CD4-positive, alpha-beta memory T cell (primary cell): ENCODE measurements around the gene ZEB2. TPM values are rescaled to one million over a fixed set of nuclear protein-coding genes. Genes with fewer than 3 reads are reported as not detected.

Experiments
- CTCF ChIA-PET: fragments of 350-600 bp; sonication (Branson Sonifier 250); formaldehyde crosslinking; loops from one replicate; lab custom pipeline; 2021; ENCODE audit warnings: inconsistent platforms; ENCODE audit not compliant: partially characterized antibody; lab: Charles Lee
- POLR2A ChIA-PET: fragments of 350-600 bp; sonication (Branson Sonifier 250); formaldehyde crosslinking; loops from one replicate; lab custom pipeline; 2021; ENCODE audit not compliant: partially characterized antibody; lab: Charles Lee
- DNase-seq, 5 donors: peaks; one replicate each; pipeline versions ENCODE4 v3.0.0 to v3.0.0-alpha.2; 2020 to 2022; ENCODE audit warnings: mixed read lengths in 1 of 5
- H3K27ac ChIP-seq: one replicate; pipeline ENCODE4 v1.7.0; 2013; ENCODE audit warnings: low read depth, low read length
- H3K27me3 ChIP-seq: 2 replicates; pipeline ENCODE4 v1.7.0; 2013; ENCODE audit warnings: mild to moderate bottlenecking, low read length, moderate library complexity; ENCODE audit not compliant: insufficient read depth
- H3K36me3 ChIP-seq: 2 replicates; pipeline ENCODE4 v1.7.0; 2013; ENCODE audit warnings: mild to moderate bottlenecking, low read length, moderate library complexity; ENCODE audit not compliant: insufficient read depth
- H3K4me1 ChIP-seq: 2 replicates; pipeline ENCODE4 v1.7.0; 2013; ENCODE audit warnings: mild to moderate bottlenecking, low read length, moderate library complexity; ENCODE audit not compliant: insufficient read depth
- H3K4me3 ChIP-seq, 2 donors: one replicate each; pipeline ENCODE4 v1.7.0; 2013; ENCODE audit warnings: low read length in 2 of 2, mild to moderate bottlenecking in 1 of 2
- H3K9me3 ChIP-seq, 2 donors: one replicate each; pipeline ENCODE4 v1.7.0; 2013; ENCODE audit warnings: low read length in 2 of 2, control low read depth in 1 of 2; ENCODE audit not compliant: control insufficient read depth in 1 of 2
- H3K27ac Mint-ChIP-seq, 7 donors: one replicate each; pipeline ENCODE4 v1.8.0; 2020 to 2021; ENCODE audit warnings: mixed read lengths in 7 of 7, mild to moderate bottlenecking in 6 of 7, inconsistent platforms in 3 of 7, moderate library complexity in 3 of 7
- H3K27me3 Mint-ChIP-seq, 2 donors: one replicate each; pipeline ENCODE4 v1.8.0; 2020 to 2021; ENCODE audit warnings: mixed read lengths in 2 of 2
- H3K36me3 Mint-ChIP-seq, 2 donors: one replicate each; pipeline ENCODE4 v1.8.0; 2020 to 2021; ENCODE audit warnings: mixed read lengths in 2 of 2, inconsistent platforms in 1 of 2, mild to moderate bottlenecking in 1 of 2
- H3K4me1 Mint-ChIP-seq, 4 donors: one replicate each; pipeline ENCODE4 v1.8.0; 2020 to 2021; ENCODE audit warnings: mixed read lengths in 4 of 4, mild to moderate bottlenecking in 1 of 4
- H3K4me3 Mint-ChIP-seq, 8 donors: one replicate each; pipeline ENCODE4 v1.8.0; 2020 to 2021; ENCODE audit warnings: mixed read lengths in 8 of 8, mild to moderate bottlenecking in 7 of 8, moderate library complexity in 6 of 8, inconsistent platforms in 3 of 8
- H3K9me3 Mint-ChIP-seq, 8 donors: one replicate each; pipeline ENCODE4 v1.8.0; 2020 to 2021; ENCODE audit warnings: mixed read lengths in 8 of 8, mild to moderate bottlenecking in 5 of 8, inconsistent platforms in 3 of 8, moderate library complexity in 1 of 8
- intact Hi-C: fragments of 100-400 bp; cut with micrococcal nuclease; formaldehyde crosslinking; loops from one replicate; pipeline ENCODE4 v1.15.1; 2023
- polyA plus RNA-seq, 2 donors: library from polyadenylated mRNA; unstranded; fragments of 300-500 nt; fragmentation: Illumina TruSeq; gene quantifications; one replicate each; pipeline ENCODE4 v1.2.3, GENCODE V29; 2021
- total RNA-seq, 2 experiments: library from RNA; stranded (reverse); gene quantifications; one replicate each; pipeline ENCODE4 v1.2.3, GENCODE V29; 2021

ZEB2 gene
- total and polyA plus RNA-seq, 4 experiments from 2014 or later: 0.83 to 5.2 (median 2.6) TPM

DNA sequence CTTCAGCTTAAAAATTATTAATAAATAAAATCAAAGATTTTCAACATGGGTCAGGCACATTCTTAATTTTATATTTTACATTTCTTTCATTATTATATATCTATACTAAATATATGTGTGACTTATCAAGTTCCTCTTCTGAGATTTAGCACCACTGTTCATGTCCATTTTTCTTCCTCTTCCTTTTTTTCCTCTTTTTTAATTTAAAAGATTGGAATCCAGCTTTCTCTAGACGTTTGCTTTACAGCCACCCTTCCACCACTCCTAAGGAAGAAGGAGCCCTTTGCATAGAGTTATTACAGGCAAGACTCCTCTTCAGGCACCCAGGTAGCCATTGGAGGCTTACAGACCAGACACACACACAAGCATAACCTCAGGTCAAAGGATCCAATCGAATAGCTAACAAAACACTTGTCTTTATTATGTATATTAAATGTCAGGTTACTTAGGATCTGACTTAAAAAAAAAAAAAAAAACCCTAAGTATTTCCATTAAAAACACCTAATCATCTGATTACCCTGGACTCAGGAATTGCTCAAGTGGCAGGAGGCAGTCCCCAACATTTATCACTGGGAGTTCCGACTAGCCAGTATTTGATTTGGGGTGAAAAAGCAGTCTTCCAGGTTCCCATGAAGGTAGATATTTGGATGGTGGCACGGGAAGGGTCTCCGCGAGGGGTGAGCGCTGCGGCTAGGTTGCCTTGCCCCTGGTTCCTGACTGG is 2.4 kb upstream of the ZEB2 start:
- Mint-ChIP-seq H3K4me3 (peak overlapping the region in 7 of 8 donors; percentile 23 to 89 (median 68)), H3K4me1 (peaks cover 11 to 24% (median 19%) of the 10 kb centered on the region in 4 donors), H3K27ac (no peak overlapping the region), H3K36me3 (peaks cover 0 to 2% of the 10 kb centered on the region in 2 donors), H3K9me3 (no peaks in the 10 kb centered on the region), H3K27me3 (peaks cover 23 to 46% of the 10 kb centered on the region in 2 donors)
- POLR2A ChIA-PET: interaction anchor here (0.6 kb wide), 1 partner anchor 174 kb away, joined by 3 read pairs; no protein-coding TSS in a partner anchor
- H3K4me1 ChIP-seq: peaks cover 43% of the 10 kb centered on the region
- intact Hi-C loops: no loop called here
- no peaks in the 10 kb centered on the region for H3K36me3 ChIP-seq
- DNase-seq: no peak
- no peak overlapping the region for H3K27ac ChIP-seq
- peaks cover 32% of the 10 kb centered on the region for H3K27me3 ChIP-seq
- CTCF ChIA-PET: interaction anchor here (0.7 to 2.0 kb wide), 2 partner anchors 8 to 12 kb away, joined by 3 to 4 read pairs; no protein-coding TSS in a partner anchor
- H3K9me3 ChIP-seq: no peaks in the 10 kb centered on the region
- H3K4me3 ChIP-seq: no peak overlapping the region

DNA sequence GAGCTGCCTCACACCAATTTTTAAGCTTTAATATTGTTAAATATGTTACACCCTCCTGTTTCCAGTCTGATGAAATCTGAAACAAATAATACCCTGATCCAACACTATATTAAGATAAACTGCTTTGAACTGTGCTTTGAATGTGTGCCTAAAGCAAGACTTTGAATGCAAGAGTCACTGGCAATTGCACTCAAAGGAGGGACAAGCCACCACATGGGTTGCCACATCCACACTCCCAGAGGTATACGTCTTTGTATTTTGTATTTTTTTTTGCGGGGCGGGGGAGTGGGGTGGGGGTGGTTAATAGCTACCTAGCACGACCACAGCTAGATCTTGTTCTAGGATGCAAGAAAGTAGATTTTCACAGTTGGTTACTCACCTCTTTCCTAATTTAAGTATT is 1.8 kb upstream of the ZEB2 start:
- Histone ChIP-seq H3K36me3 (no peaks in the 10 kb centered on the region), H3K27ac (no peak overlapping the region), H3K4me1 (peaks cover 43% of the 10 kb centered on the region), H3K9me3 (no peaks in the 10 kb centered on the region), H3K27me3 (peaks cover 32% of the 10 kb centered on the region), H3K4me3 (no peak overlapping the region)
- ChIA-PET CTCF (interaction anchor here (0.7 to 2.0 kb wide), 2 partner anchors 9 to 11 kb away, joined by 3 to 4 read pairs; no protein-coding TSS in a partner anchor), POLR2A (interaction anchor here (0.6 kb wide), 1 partner anchor 174 kb away, joined by 3 read pairs; no protein-coding TSS in a partner anchor)
- intact Hi-C loops: no loop called here
- H3K4me3 Mint-ChIP-seq: no peak overlapping the region
- H3K4me1 Mint-ChIP-seq: peaks cover 13 to 24% (median 20%) of the 10 kb centered on the region in 4 donors
- DNase-seq: no peak
- H3K27ac Mint-ChIP-seq: no peak overlapping the region
- H3K36me3 Mint-ChIP-seq: peaks cover 3 to 4% of the 10 kb centered on the region in 2 donors
- H3K9me3 Mint-ChIP-seq: peaks cover 0 to 2% (median 0%) of the 10 kb centered on the region in 8 donors
- peaks cover 25 to 44% of the 10 kb centered on the region in 2 donors for H3K27me3 Mint-ChIP-seq

DNA sequence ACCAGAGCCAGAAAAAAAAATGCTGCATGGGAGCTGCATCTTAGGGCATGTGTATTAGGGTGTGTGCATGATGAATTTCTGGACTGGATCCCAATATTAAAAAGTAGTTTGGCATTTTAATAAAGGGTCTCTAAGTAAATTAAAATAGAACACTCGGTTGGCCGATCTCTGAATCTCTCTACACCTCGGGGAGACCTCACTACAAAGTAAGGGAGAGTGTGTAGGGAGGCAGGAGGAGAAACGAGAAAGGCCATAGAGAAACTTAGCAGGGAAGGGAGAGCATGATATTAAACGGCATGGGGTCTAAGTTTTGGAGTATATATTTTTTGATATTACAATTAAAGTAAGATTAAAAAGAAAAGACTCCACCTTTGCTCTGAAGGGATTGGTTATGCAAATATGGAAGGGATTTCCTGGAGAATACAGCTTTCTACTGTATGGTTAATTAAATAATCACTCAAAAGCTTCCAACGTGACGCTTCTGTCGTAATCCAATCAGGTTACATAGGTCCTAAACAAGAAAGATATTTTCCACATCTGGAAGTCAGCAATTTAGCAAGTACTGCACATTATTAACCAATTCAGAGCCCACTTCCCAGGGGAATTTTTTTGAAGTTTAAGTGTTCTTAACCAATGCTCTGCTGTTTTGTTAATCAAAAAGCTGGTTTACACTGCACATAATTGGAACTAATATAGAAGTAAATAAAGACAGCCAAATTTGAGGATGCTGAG is 1.0 kb upstream of the ZEB2 start:
- Mint-ChIP-seq H3K27ac (no peak overlapping the region), H3K27me3 (peaks cover 27 to 42% of the 10 kb centered on the region in 2 donors), H3K36me3 (peaks cover 3 to 4% of the 10 kb centered on the region in 2 donors), H3K9me3 (peaks cover 0 to 2% (median 0%) of the 10 kb centered on the region in 8 donors), H3K4me1 (peaks cover 13 to 24% (median 21%) of the 10 kb centered on the region in 4 donors), H3K4me3 (peak overlapping the region in 1 of 8 donors; percentile 68)
- ChIA-PET POLR2A (no interaction called here), CTCF (interaction anchor here (2.0 kb wide), 1 partner anchor 10 kb away, joined by 4 read pairs; no protein-coding TSS in a partner anchor)
- H3K9me3 ChIP-seq: no peaks in the 10 kb centered on the region
- no peak for DNase-seq
- intact Hi-C loops: no loop called here
- no peak overlapping the region for H3K4me3 ChIP-seq
- H3K4me1 ChIP-seq: peaks cover 43% of the 10 kb centered on the region
- peaks cover 32% of the 10 kb centered on the region for H3K27me3 ChIP-seq
- H3K27ac ChIP-seq: no peak overlapping the region
- H3K36me3 ChIP-seq: no peaks in the 10 kb centered on the region

DNA sequence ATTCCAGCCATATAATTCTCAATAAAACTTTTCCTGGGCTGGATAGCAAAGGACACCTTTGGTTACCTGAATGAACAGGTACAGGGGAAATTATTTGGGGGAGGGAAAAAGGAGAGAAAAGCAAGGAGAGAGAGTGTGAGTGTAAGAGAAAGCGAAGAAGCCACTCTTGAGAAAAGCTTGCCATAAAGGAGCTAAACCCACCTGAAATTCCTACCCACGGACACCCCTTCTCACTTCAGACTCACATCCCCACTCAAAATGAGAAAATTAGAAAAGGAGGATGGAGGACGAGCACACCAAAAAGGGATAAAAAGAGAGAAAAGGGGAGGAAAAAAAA is 354 bp downstream of the ZEB2 start:
- H3K9me3 Mint-ChIP-seq: peaks cover 0 to 2% (median 0%) of the 10 kb centered on the region in 8 donors
- intact Hi-C loops: loop anchor here (5.0 kb wide), 1 partner anchor 187 kb away; a partner anchor contains a TSS
- peaks cover 42% of the 10 kb centered on the region for H3K4me1 ChIP-seq
- H3K9me3 ChIP-seq: no peaks in the 10 kb centered on the region
- H3K36me3 ChIP-seq: no peaks in the 10 kb centered on the region
- H3K27ac Mint-ChIP-seq: no peak overlapping the region
- H3K36me3 Mint-ChIP-seq: peaks cover 3 to 6% of the 10 kb centered on the region in 2 donors
- peak overlapping the region; percentile 33 for H3K27ac ChIP-seq
- H3K27me3 Mint-ChIP-seq: peaks cover 30 to 41% of the 10 kb centered on the region in 2 donors
- peak overlapping the region in 1 of 2 donors; percentile 29 for H3K4me3 ChIP-seq
- H3K4me1 Mint-ChIP-seq: peaks cover 16 to 28% (median 23%) of the 10 kb centered on the region in 4 donors
- ChIA-PET POLR2A (interaction anchor here (0.8 kb wide), 1 partner anchor 60 kb away, joined by 3 read pairs; no protein-coding TSS in a partner anchor), CTCF (interaction anchor here (0.9 kb wide), 1 partner anchor 12 kb away, joined by 3 read pairs; no protein-coding TSS in a partner anchor)
- peaks cover 36% of the 10 kb centered on the region for H3K27me3 ChIP-seq
- DNase-seq: no peak
- H3K4me3 Mint-ChIP-seq: no peak overlapping the region

DNA sequence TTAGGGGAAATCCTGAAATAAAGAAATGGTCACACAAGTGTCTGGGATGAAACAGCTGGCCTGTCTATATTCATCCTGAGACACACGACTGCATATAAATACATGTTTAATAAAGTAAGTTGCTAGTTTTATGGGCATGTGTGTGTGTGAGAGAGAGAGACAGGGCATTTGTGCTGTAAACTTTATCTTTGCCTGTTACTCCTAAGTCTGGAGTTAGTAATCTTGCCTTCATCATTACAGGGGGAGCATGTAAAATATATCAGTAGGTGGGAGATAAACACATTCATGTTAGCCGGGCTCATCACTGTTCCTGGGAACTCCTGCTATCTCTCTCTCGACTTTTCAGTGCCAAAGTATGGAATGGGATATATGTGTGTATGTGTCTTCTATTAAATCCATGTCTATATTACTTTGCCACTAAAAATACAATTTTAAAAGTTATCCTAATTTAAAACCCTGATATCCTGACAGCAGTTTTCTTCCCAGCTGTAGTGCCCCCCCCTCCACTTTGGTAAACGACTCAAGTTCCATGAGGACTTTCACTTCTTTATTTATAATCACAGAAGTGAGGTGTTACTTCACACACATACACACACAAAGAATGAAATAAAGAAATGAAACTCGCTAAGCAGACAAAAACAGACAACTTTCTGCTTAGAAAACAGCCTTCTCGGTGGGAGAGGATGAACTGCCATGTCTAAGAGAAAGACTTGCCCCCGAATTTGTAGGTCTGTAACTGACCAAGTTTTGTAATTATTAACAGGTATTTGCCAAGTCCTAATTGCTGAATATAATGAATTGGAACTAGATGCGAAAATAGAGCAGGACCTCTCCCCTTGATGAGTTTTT is 947 bp downstream of the ZEB2 start:
- peaks cover 40% of the 10 kb centered on the region for H3K4me1 ChIP-seq
- peak overlapping the region; percentile 33 for H3K27ac ChIP-seq
- H3K27ac Mint-ChIP-seq: no peak overlapping the region
- H3K36me3 ChIP-seq: no peaks in the 10 kb centered on the region
- H3K27me3 ChIP-seq: peaks cover 41% of the 10 kb centered on the region
- H3K27me3 Mint-ChIP-seq: peaks cover 34 to 46% of the 10 kb centered on the region in 2 donors
- POLR2A ChIA-PET: interaction anchor here (0.8 kb wide), 1 partner anchor 59 kb away, joined by 3 read pairs; no protein-coding TSS in a partner anchor
- intact Hi-C loops: loop anchor here (5.0 kb wide), 1 partner anchor 187 kb away; a partner anchor contains a TSS
- H3K9me3 Mint-ChIP-seq: peaks cover 0 to 2% (median 0%) of the 10 kb centered on the region in 8 donors
- no peak for DNase-seq
- H3K4me1 Mint-ChIP-seq: peaks cover 16 to 26% (median 22%) of the 10 kb centered on the region in 4 donors
- peaks cover 3 to 6% of the 10 kb centered on the region in 2 donors for H3K36me3 Mint-ChIP-seq
- H3K9me3 ChIP-seq: no peaks in the 10 kb centered on the region
- no peak overlapping the region for H3K4me3 Mint-ChIP-seq
- CTCF ChIA-PET: no interaction called here
- no peak overlapping the region for H3K4me3 ChIP-seq
